Epidermal melanocyte (primary cell): ENCODE measurements around the gene VPS13C.

Experiments used
- DNase-seq: peaks from one replicate; pipeline ENCODE4 v3.0.0; 2011; ENCODE audit warnings: low spot score; ENCODE audit not compliant: insufficient read length

Gene VPS13C

GRCh38 chr15:61936528-61937195, 123.6 kb downstream of the VPS13C start:
- DNase-seq: no peak

- no peak for DNase-seq
Measured at GRCh38 chr15:61935493-61935892, 124.8 kb downstream of the VPS13C start.

- no peak for DNase-seq
Measured at GRCh38 chr15:61929452-61929851, 130.8 kb downstream of the VPS13C start.

GRCh38 chr15:61923173-61923572, 137.1 kb downstream of the VPS13C start:
- no peak for DNase-seq

GRCh38 chr15:61921093-61921492, 139.2 kb downstream of the VPS13C start:
- DNase-seq: no peak

- DNase-seq: no peak
Measured at GRCh38 chr15:61917457-61917856, 142.8 kb downstream of the VPS13C start.

GRCh38 chr15:61916104-61916503, 144.1 kb downstream of the VPS13C start:
- peak; percentile 23 for DNase-seq

- no peak for DNase-seq
Measured at GRCh38 chr15:61915640-61916039, 144.6 kb downstream of the VPS13C start.

- DNase-seq: no peak
Measured at GRCh38 chr15:61910839-61911369, 149.3 kb downstream of the VPS13C start.

- no peak for DNase-seq
Measured at GRCh38 chr15:61908241-61908640, 152.0 kb downstream of the VPS13C start.

GRCh38 chr15:61907753-61908086, 152.5 kb downstream of the VPS13C start:
- no peak for DNase-seq

- DNase-seq: no peak
Measured at GRCh38 chr15:61906961-61907752, 153.1 kb downstream of the VPS13C start.

GRCh38 chr15:61893146-61893545, 167.1 kb downstream of the VPS13C start:
- DNase-seq: no peak

GRCh38 chr15:61892140-61892539, 168.1 kb downstream of the VPS13C start:
- DNase-seq: no peak

- no peak for DNase-seq
Measured at GRCh38 chr15:61890106-61890505, 170.1 kb downstream of the VPS13C start.

GRCh38 chr15:61889706-61890105, 170.5 kb downstream of the VPS13C start:
- no peak for DNase-seq

- DNase-seq: no peak
Measured at GRCh38 chr15:61888074-61888780, 172.0 kb downstream of the VPS13C start.

- no peak for DNase-seq
Measured at GRCh38 chr15:61880084-61880483, 180.2 kb downstream of the VPS13C start.

GRCh38 chr15:61879219-61879618, 181.0 kb downstream of the VPS13C start:
- DNase-seq: no peak

- no peak for DNase-seq
Measured at GRCh38 chr15:61871926-61872522, 188.2 kb downstream of the VPS13C start.

GRCh38 chr15:61869656-61870055, 190.6 kb downstream of the VPS13C start:
- no peak for DNase-seq

GRCh38 chr15:61861962-61862361, 198.3 kb downstream of the VPS13C start:
- no peak for DNase-seq
